Spleen (tissue), 7 donors: Measurements from ENCODE around the gene GJA8.

Source experiments
- POLR2A ChIP-seq, 3 donors: fragments of 450-650 bp; IDR thresholded peaks; one replicate each; pipeline ENCODE4 v1.5.1; 2017; ENCODE audit warnings: antibody characterized with exemption in 3 of 3, mild to moderate bottlenecking in 1 of 3
- TF ChIP-seq, protein P1 (sequence below), 11 experiments: fragments of 200-600 bp in 7 of 11; fragments of 450-650 bp in 4 of 11; sonication (generic) in 4 of 11; IDR thresholded peaks in 8 of 11; conservative IDR thresholded peaks in 3 of 11; 1 replicate in 7 of 11; 2 replicates in 4 of 11; pipeline versions ENCODE4 v1.4.0 to v1.8.0; 2016 to 2021; ENCODE audit warnings: antibody characterized with exemption in 11 of 11, inconsistent platforms in 4 of 11, mild to moderate bottlenecking in 1 of 11
- donor health status: DM: no; HTN: no; CAD: no; lungs with moderate emphysema.
- donor health status: DM: no; HTN: no; CAD: no.
- donor health status: DM: no; HTN: no; CAD: no.

DNA sequence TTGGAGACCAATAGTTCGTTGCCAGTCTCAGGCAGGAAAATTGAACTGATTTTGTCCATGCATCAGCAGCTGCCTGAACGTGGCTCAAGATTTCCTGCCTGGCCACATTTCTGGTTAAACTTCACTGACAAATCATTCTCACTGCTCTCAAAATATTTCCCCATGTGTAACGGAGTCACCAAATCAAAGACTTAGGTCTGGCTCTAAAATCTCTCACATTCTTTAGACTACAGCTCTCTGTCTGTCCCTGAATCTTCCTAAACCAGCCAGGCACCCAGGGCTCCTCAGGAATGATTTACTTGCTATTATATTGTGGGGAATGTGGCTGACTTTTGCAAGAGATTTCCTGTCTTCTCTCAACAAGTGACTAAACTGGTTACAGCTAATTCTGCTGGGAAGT lies 49.2 kb upstream of the GJA8 start:
- TF ChIP-seq, protein P1, sequence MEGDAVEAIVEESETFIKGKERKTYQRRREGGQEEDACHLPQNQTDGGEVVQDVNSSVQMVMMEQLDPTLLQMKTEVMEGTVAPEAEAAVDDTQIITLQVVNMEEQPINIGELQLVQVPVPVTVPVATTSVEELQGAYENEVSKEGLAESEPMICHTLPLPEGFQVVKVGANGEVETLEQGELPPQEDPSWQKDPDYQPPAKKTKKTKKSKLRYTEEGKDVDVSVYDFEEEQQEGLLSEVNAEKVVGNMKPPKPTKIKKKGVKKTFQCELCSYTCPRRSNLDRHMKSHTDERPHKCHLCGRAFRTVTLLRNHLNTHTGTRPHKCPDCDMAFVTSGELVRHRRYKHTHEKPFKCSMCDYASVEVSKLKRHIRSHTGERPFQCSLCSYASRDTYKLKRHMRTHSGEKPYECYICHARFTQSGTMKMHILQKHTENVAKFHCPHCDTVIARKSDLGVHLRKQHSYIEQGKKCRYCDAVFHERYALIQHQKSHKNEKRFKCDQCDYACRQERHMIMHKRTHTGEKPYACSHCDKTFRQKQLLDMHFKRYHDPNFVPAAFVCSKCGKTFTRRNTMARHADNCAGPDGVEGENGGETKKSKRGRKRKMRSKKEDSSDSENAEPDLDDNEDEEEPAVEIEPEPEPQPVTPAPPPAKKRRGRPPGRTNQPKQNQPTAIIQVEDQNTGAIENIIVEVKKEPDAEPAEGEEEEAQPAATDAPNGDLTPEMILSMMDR (IDR thresholded peaks at IDR 0.05 in 8 of 11, conservative IDR thresholded peaks at IDR 0.05 in 3 of 11) = no peak
- TF ChIP-seq POLR2A (IDR thresholded peaks at IDR 0.05) = no peak
